Stomach (tissue), 9 donors: ENCODE data around the gene KCND2. TPM values are rescaled to one million over a fixed set of nuclear protein-coding genes. Genes with fewer than 3 reads are reported as not detected.

Experiments used
- DNase-seq, 2 donors: peaks; one replicate each; pipeline versions ENCODE4 v3.0.0 to v3.0.0-alpha.2; 2013 to 2019
- H3K27ac ChIP-seq, 5 donors: fragments of 200-600 bp in 4 of 5; sonication (generic) in 4 of 5; one replicate each; pipeline ENCODE4 v1.5.1; 2013 to 2019; ENCODE audit warnings: mild to moderate bottlenecking in 1 of 5, moderate library complexity in 1 of 5
- H3K27me3 ChIP-seq, 3 donors: fragments of 200-600 bp; sonication (generic); one replicate each; pipeline ENCODE4 v1.5.1; 2017 to 2019; ENCODE audit warnings: mixed run types in 1 of 3
- H3K36me3 ChIP-seq, 4 donors: fragments of 200-600 bp; sonication (generic); 1 replicate in 3 of 4; 2 replicates in 1 of 4; pipeline ENCODE4 v1.5.1; 2016 to 2019
- H3K4me1 ChIP-seq, 4 donors: fragments of 200-600 bp; sonication (generic); one replicate each; pipeline ENCODE4 v1.5.1; 2016 to 2019
- H3K4me3 ChIP-seq, 4 donors: fragments of 200-600 bp; sonication (generic) in 3 of 4; one replicate each; pipeline ENCODE4 v1.5.1; 2016 to 2019; ENCODE audit warnings: mild to moderate bottlenecking in 1 of 4
- H3K9me3 ChIP-seq, 4 donors: fragments of 200-600 bp; sonication (generic); one replicate each; pipeline ENCODE4 v1.5.1; 2016 to 2019
- CTCF ChIP-seq, 7 experiments: fragments of 450-650 bp in 4 of 7; fragments of 200-600 bp in 3 of 7; sonication (generic) in 3 of 7; IDR thresholded peaks; one replicate each; pipeline ENCODE4 v1.5.1; 2016 to 2019; ENCODE audit warnings: antibody characterized with exemption in 7 of 7, control low read depth in 2 of 7, mild to moderate bottlenecking in 1 of 7
- EP300 ChIP-seq: sonication (generic); formaldehyde crosslinking; IDR thresholded peaks from one replicate; pipeline ENCODE4 v1.6.1; 2017; ENCODE audit warnings: antibody characterized with exemption
- POLR2A ChIP-seq, 4 donors: fragments of 450-650 bp; IDR thresholded peaks; one replicate each; pipeline ENCODE4 v1.6.1; 2016; ENCODE audit warnings: antibody characterized with exemption in 4 of 4, control low read depth in 2 of 4, mild to moderate bottlenecking in 1 of 4, moderate library complexity in 1 of 4
- POLR2AphosphoS5 ChIP-seq, 3 donors: sonication (generic); formaldehyde crosslinking; IDR thresholded peaks; one replicate each; pipeline ENCODE4 v1.6.1; 2016; ENCODE audit warnings: antibody characterized with exemption in 3 of 3
- WGBS, 5 donors: extraction: QIAGEN DNeasy Blood & Tissue Kit in 3 of 5; methylation state at CpG; one replicate each; pipeline versions ENCODE4 v1.1.5 to v1.1.7; 2013 to 2018; 5-methylcytosine and 5-hydroxymethylcytosine counted together
- intact Hi-C: fragments of 100-400 bp; cut with DNase I; formaldehyde crosslinking; loops from one replicate; pipeline ENCODE4 v1.15.1; 2023; ENCODE audit warnings: low total_unique reads
- polyA plus RNA-seq, 3 donors: library from polyadenylated mRNA; stranded (reverse); fragments of 200-250 nt; gene quantifications; one replicate each; pipeline ENCODE4 v1.2.3, GENCODE V29; 2013
- total RNA-seq, 5 donors: library from RNA; depleted of rRNA; stranded (reverse); fragments of >200 nt; gene quantifications; one replicate each; pipeline versions ENCODE4 v1.1.0 to v1.2.3, GENCODE V29; 2014 to 2016
- donor health status: healthy with polysubstance abuse.
- donor health status: Bipolar disorder and iron deficiency.
- donor health status: healthy.

The KCND2 gene
- total and polyA plus RNA-seq, 8 donors: 0.06 to 1.3 (median 0.31) TPM; not detected in 5

GRCh38 chr7:120486164-120486563 is 213.2 kb downstream of the KCND2 start:
- no peak for TF ChIP-seq EP300
- no peak for TF ChIP-seq POLR2AphosphoS5 (IDR thresholded peaks at IDR 0.05)
- no peak for TF ChIP-seq CTCF (IDR thresholded peaks at IDR 0.05)
- TF ChIP-seq POLR2A (IDR thresholded peaks at IDR 0.05): no peak
- no peaks in the 10 kb centered on the region for H3K9me3 ChIP-seq
- H3K36me3 ChIP-seq: no peaks in the 10 kb centered on the region
- DNase-seq: no peak
- no peaks in the 10 kb centered on the region for H3K27me3 ChIP-seq
- H3K4me1 ChIP-seq: no peaks in the 10 kb centered on the region
- H3K27ac ChIP-seq: no peak overlapping the region
- WGBS, 5 donors: 39 to 59% (median 48%) methylated on average over 1 of the region's 1 CpG
- intact Hi-C loops: no loop called here
- H3K4me3 ChIP-seq: no peak overlapping the region

GRCh38 chr7:120502132-120502531 is 229.2 kb downstream of the KCND2 start:
- intact Hi-C loops: no loop called here
- H3K4me3 ChIP-seq: no peak overlapping the region

GRCh38 chr7:120502825-120503224 is 229.8 kb downstream of the KCND2 start:
- Histone ChIP-seq H3K36me3 (no peaks in the 10 kb centered on the region), H3K9me3 (no peaks in the 10 kb centered on the region), H3K4me1 (no peaks in the 10 kb centered on the region), H3K27ac (no peak overlapping the region), H3K4me3 (no peak overlapping the region), H3K27me3 (no peaks in the 10 kb centered on the region)
- intact Hi-C loops: no loop called here
- 39 to 69% (median 47%) methylated on average over 1 of the region's 1 CpG for WGBS, 5 donors
- no peak for DNase-seq
- TF ChIP-seq POLR2A (IDR thresholded peaks at IDR 0.05) (no peak), POLR2AphosphoS5 (IDR thresholded peaks at IDR 0.05) (no peak), EP300 (no peak), CTCF (IDR thresholded peaks at IDR 0.05) (no peak)

More at GRCh38 chr7:120502132-120502531, 229.2 kb downstream of the KCND2 start:
- Histone ChIP-seq H3K36me3 (no peaks in the 10 kb centered on the region), H3K27ac (no peak overlapping the region), H3K27me3 (no peaks in the 10 kb centered on the region), H3K9me3 (no peaks in the 10 kb centered on the region), H3K4me1 (no peaks in the 10 kb centered on the region)
- no peak for DNase-seq
- TF ChIP-seq POLR2A (IDR thresholded peaks at IDR 0.05) (no peak), POLR2AphosphoS5 (IDR thresholded peaks at IDR 0.05) (no peak), EP300 (no peak), CTCF (IDR thresholded peaks at IDR 0.05) (no peak)
- 25 to 48% (median 44%) methylated on average over 1 of the region's 1 CpG for WGBS, 5 donors

GRCh38 chr7:120504386-120504785 is 231.4 kb downstream of the KCND2 start:
- H3K9me3 ChIP-seq: no peaks in the 10 kb centered on the region
- intact Hi-C loops: no loop called here
- DNase-seq: no peak
- H3K27me3 ChIP-seq: no peaks in the 10 kb centered on the region
- H3K4me1 ChIP-seq: no peaks in the 10 kb centered on the region
- H3K4me3 ChIP-seq: no peak overlapping the region
- no peaks in the 10 kb centered on the region for H3K36me3 ChIP-seq
- no peak overlapping the region for H3K27ac ChIP-seq
- TF ChIP-seq CTCF (IDR thresholded peaks at IDR 0.05) (no peak), POLR2AphosphoS5 (IDR thresholded peaks at IDR 0.05) (no peak), POLR2A (IDR thresholded peaks at IDR 0.05) (no peak), EP300 (no peak)

- H3K36me3 ChIP-seq: no peaks in the 10 kb centered on the region
- no peak overlapping the region for H3K4me3 ChIP-seq
- intact Hi-C loops: no loop called here
- no peak overlapping the region for H3K27ac ChIP-seq
- TF ChIP-seq POLR2AphosphoS5 (IDR thresholded peaks at IDR 0.05): no peak
- no peak for TF ChIP-seq EP300
- TF ChIP-seq CTCF (IDR thresholded peaks at IDR 0.05): no peak
- no peak for TF ChIP-seq POLR2A (IDR thresholded peaks at IDR 0.05)
- no peak for DNase-seq
- no peaks in the 10 kb centered on the region for H3K9me3 ChIP-seq
- no peaks in the 10 kb centered on the region for H3K27me3 ChIP-seq
- H3K4me1 ChIP-seq: no peaks in the 10 kb centered on the region
Observed at GRCh38 chr7:120505770-120506169, 232.8 kb downstream of the KCND2 start.
